Raji (cell line): ENCODE results near the gene ECHDC1.

Source experiments
- POLR2A ChIP-seq: IDR thresholded peaks from 2 replicates; pipeline ENCODE4 v1.6.1; 2011; ENCODE audit warnings: low read depth, low read length, control low read depth; ENCODE audit not compliant: insufficient read depth

Gene ECHDC1

DNA sequence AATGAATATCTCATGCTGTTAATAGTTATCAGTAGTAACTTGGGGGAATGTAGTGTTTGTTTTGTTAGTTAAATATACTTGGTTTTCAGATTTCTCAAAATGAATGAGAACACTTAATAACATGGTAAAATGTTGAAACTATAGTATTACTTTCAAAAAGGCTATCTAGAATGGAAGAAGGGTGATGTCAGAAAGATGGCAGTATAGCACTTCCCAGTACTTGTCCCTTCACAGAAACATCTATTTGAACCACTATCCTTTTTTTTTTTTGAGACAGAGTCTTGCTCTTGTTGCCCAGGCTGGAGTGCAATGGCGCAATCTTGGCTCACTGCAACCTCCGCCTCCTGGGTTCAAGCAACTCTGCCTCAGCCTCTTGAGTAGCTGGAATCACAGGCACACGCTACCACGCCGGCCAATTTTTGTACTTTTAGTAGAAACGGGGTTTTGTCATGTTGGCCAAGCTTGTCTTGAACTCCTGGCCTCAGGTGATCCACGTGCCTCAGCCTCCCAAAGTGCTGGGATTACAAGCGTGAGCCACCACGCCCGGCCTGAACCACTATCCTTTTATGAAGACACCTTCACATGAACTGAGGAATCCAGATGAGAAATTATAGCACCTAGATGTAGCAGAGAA is 4.7 kb upstream of the ECHDC1 start:
- TF ChIP-seq POLR2A, result no peak

GRCh38 chr6:127347178-127347577 is 3.8 kb upstream of the ECHDC1 start:
- TF ChIP-seq POLR2A, result no peak

DNA sequence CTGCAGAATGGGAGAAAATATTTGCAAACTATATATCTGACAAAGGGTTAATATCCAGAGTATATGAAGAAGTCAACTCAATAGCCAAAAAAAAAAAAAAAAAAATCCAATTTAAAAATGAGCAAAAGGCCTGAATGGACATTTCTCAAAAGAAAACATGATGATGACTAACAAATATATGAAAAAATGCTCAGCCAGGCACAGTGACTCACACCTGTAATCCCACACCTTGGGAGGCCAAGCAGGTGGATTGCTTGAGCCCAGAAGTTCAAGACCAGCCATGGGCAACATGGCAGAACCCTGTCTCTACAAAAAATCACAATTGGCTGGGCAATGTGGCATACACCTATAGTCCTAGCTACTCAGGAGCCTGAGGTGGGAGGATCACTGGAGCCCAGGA is 2.1 kb upstream of the ECHDC1 start:
- TF ChIP-seq POLR2A, result no peak

DNA sequence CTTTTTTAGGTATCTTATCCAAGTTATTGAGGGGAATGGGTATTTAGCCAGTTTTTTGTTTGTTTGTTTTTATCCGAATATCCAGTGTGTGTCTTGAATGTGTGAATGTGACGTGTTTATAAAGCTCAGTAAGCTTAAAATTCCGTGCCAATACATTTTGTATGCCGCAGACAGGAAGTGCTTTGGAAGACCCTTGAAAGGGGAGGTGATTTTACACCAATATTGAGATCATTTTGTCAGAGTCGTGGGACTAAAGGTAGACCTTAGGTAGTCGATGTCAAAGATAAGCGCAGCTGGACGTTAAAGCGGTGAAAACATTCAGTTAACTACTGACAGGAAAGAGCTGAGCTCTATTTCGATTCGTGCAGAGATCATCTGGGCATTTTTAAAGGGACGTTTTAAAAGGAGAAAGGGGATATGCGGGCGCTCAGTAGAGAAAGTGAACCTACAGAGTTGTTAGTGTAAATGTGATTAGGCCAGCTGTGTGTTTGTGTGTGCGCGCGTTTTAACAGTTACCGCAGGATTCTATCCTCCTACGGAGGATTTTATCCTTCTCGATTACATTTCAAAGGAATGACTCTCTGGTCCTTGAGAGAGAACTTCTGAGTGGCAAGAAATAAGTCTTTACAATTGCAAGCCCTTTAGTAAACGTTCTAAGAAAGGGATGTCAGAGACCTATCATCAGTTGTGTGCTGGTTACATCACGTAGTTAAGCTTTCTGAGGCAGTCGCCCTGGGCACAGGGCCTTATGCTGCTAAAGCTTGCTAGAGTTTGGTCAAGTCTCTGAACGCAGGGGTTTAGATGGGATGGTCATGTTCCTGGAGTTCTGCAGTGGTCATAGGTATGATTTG is 625 bp upstream of the ECHDC1 start:
- TF ChIP-seq POLR2A, result no peak

- TF ChIP-seq POLR2A, result no peak
These were observed 988 bp downstream of the ECHDC1 start for GRCh38 chr6:127342296-127342945.

- no peak for TF ChIP-seq POLR2A
These were observed 1.8 kb downstream of the ECHDC1 start for GRCh38 chr6:127341471-127342202.

DNA sequence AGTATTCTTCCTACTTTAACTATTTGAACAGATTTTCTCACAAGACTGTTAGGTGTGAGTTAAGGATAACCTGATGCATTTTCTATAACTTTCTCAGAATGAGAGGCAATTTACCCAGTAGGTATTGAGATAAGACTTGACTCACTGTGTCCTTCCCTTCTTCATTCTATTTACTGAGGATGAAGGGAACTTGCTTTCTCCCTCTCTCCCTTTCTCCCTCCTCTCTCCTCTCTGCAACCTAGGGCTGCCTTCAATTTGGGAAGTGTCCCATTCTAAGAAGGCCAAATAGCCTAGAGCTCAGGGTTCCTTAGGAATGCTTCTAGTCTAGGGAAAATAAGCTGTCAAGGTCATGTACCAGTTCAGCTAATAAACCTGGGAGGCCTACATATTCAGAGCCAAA is 3.2 kb downstream of the ECHDC1 start:
- no peak for TF ChIP-seq POLR2A

- TF ChIP-seq POLR2A, result no peak
These were observed 4.5 kb downstream of the ECHDC1 start for GRCh38 chr6:127338936-127339335.

- no peak for TF ChIP-seq POLR2A
These were observed 10.9 kb downstream of the ECHDC1 start for GRCh38 chr6:127332383-127332961.

DNA sequence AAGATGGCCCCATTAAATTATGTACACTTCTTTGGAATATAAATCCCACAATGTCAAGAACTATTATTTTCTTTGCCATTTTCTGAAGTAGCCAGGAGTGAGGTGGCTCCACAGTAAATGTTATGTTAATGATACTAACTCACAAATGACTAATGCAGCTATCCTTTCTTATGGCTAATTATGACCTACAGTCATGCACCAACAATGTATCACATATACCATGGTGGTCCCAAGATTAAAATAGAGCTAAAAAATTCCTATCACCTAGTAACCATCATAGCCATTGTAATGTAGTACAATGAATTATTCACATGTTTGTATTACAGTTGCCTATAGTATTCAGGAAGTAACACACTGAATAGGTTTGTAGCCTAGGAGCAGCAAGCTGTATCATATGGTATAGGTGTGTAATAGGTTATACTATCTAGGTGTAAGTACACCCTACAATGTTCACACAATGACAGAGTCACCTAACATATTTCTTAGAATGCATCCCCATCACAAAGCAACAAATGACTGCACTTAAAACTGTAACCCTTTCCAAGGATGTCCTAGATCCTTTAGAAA is 15.3 kb downstream of the ECHDC1 start:
- TF ChIP-seq POLR2A, result no peak

- TF ChIP-seq POLR2A, result no peak
These were observed 23.7 kb downstream of the ECHDC1 start for GRCh38 chr6:127319686-127320085.

- no peak for TF ChIP-seq POLR2A
These were observed 25.9 kb downstream of the ECHDC1 start for GRCh38 chr6:127317388-127318128.

GRCh38 chr6:127305741-127306140 is 37.7 kb downstream of the ECHDC1 start:
- no peak for TF ChIP-seq POLR2A

- no peak for TF ChIP-seq POLR2A
These were observed 39.5 kb downstream of the ECHDC1 start for GRCh38 chr6:127303917-127304316.
